ENCODE results near the gene CDSN. TPM values are rescaled to one million over a fixed set of nuclear protein-coding genes. Genes with fewer than 3 reads are reported as not detected.

CDSN gene
- total and polyA plus RNA-seq, 11 donors = 0.15 to 0.56 TPM; not detected in 9

DNA sequence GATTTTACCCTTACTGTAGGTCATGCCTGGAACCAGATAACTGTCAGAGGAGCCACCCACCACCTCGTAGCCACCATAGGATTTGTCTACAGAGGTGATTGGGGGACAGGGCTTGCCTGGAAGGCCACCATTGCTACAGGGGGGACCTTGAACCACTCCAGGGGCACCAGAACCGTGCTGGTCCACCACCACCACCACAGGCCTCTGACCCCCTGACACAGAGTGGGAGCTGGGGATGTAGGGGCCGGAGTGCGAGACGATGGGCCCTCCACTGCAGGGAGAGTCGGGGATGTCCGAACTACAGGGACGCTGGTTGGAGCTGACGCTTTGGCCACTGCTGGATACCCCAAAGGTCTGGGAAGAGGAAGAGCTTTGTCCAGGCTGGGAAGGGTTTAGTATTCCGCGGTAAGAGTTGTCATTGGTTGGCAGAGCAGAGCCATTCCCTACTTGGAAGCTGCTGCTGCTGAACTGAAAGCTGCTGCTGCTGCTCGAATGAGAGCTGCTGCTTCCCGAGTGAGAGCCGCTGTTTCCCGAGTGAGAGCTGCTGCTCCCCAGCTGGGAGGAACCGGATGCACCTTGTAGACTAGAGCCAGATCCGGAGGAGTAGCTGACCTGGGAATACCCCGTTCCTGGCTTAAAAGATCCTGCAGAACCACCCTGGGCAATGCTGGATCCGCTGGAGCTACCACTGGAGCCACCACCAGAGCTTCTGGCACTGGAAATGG is 3.4 kb downstream of the CDSN start:
- intact Hi-C loops (cut with DNase I) = no loop called here
- Histone ChIP-seq H3K4me3 (peak overlapping the region in 8 of 12 donors; percentile 19 to 47 (median 24)), H3K36me3 (no peaks in the 10 kb centered on the region), H3K27ac (peak overlapping the region in 9 of 12 donors; percentile 6 to 71 (median 55)), H3K27me3 (no peaks in the 10 kb centered on the region), H3K9me3 (no peaks in the 10 kb centered on the region), H3K4me1 (peaks cover 0 to 46% (median 33%) of the 10 kb centered on the region in 12 donors)
- DNase-seq (peak in 3 of 5 donors; percentile 46 to 60 (median 53)), ATAC-seq (peak in 3 of 4 donors; percentile 3 to 64 (median 21))
- TF ChIP-seq, protein P1, sequence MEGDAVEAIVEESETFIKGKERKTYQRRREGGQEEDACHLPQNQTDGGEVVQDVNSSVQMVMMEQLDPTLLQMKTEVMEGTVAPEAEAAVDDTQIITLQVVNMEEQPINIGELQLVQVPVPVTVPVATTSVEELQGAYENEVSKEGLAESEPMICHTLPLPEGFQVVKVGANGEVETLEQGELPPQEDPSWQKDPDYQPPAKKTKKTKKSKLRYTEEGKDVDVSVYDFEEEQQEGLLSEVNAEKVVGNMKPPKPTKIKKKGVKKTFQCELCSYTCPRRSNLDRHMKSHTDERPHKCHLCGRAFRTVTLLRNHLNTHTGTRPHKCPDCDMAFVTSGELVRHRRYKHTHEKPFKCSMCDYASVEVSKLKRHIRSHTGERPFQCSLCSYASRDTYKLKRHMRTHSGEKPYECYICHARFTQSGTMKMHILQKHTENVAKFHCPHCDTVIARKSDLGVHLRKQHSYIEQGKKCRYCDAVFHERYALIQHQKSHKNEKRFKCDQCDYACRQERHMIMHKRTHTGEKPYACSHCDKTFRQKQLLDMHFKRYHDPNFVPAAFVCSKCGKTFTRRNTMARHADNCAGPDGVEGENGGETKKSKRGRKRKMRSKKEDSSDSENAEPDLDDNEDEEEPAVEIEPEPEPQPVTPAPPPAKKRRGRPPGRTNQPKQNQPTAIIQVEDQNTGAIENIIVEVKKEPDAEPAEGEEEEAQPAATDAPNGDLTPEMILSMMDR (IDR thresholded peaks at IDR 0.05) = no peak
- TF ChIP-seq POLR2A (IDR thresholded peaks at IDR 0.05) = peak in 1 of 2 donors; percentile 13
- WGBS, 4 donors = 51 to 58% (median 55%) methylated on average over 19 of the region's 19 CpGs

- no peak for ATAC-seq
- intact Hi-C loops (cut with DNase I) = no loop called here
- peak overlapping the region in 2 of 12 donors; percentile 24 to 71 for H3K27ac ChIP-seq
- no peak for DNase-seq
- H3K4me3 ChIP-seq = no peak overlapping the region
- no peak for TF ChIP-seq POLR2A (IDR thresholded peaks at IDR 0.05)
- TF ChIP-seq, protein P1 (IDR thresholded peaks at IDR 0.05) = no peak
- WGBS, 4 donors = 92 to 95% (median 94%) methylated on average over 12 of the region's 12 CpGs
- H3K36me3 ChIP-seq = no peaks in the 10 kb centered on the region
- peaks cover 0 to 44% (median 33%) of the 10 kb centered on the region in 12 donors for H3K4me1 ChIP-seq
- H3K9me3 ChIP-seq = no peaks in the 10 kb centered on the region
- H3K27me3 ChIP-seq = no peaks in the 10 kb centered on the region
These were observed 4.2 kb downstream of the CDSN start for GRCh38 chr6:31115941-31116560.

- H3K27me3 ChIP-seq = no peaks in the 10 kb centered on the region
- H3K36me3 ChIP-seq = no peaks in the 10 kb centered on the region
- H3K4me3 ChIP-seq = peak overlapping the region in 7 of 12 donors; percentile 11 to 47 (median 20)
- intact Hi-C loops (cut with DNase I) = no loop called here
- no peaks in the 10 kb centered on the region for H3K9me3 ChIP-seq
- ATAC-seq (peak in 3 of 4 donors; percentile 28 to 40 (median 30)), DNase-seq (no peak)
- TF ChIP-seq, protein P1 (IDR thresholded peaks at IDR 0.05) = peak in 8 of 12 donors; percentile 6 to 45 (median 12)
- TF ChIP-seq POLR2A (IDR thresholded peaks at IDR 0.05) = no peak
- 47 to 66% (median 62%) methylated on average over 9 of the region's 9 CpGs for WGBS, 4 donors
- peak overlapping the region in 10 of 12 donors; percentile 47 to 90 (median 66) for H3K27ac ChIP-seq
- H3K4me1 ChIP-seq = peaks cover 0 to 44% (median 33%) of the 10 kb centered on the region in 12 donors
These were observed 5.0 kb downstream of the CDSN start for GRCh38 chr6:31114970-31115849.

Measured in heart left ventricle (tissue), 16 donors.